ENCODE data around the gene BRDT. TPM values are rescaled to one million over a fixed set of nuclear protein-coding genes. Genes with fewer than 3 reads are reported as not detected.

BRDT gene
- total and polyA plus RNA-seq, 4 donors, result 0.15 TPM; not detected in 3

GRCh38 chr1:92040971-92041370 lies 91.8 kb downstream of the BRDT start:
- no peak for TF ChIP-seq CTCF (IDR thresholded peaks at IDR 0.05; ENCODE audit: control extremely low read depth, extremely low read depth)
- Histone ChIP-seq H3K36me3 (ENCODE audit: control insufficient read depth in 4 of 4, insufficient read depth in 4 of 4, low read length in 4 of 4) (no peaks in the 10 kb centered on the region), H3K4me1 (ENCODE audit: control insufficient read depth in 5 of 5, insufficient read depth in 5 of 5, low read length in 5 of 5) (peaks cover 0 to 8% (median 0%) of the 10 kb centered on the region in 5 donors), H3K9ac (ENCODE audit: insufficient read depth in 1 of 2, low read length in 2 of 2) (no peak overlapping the region), H3K27me3 (ENCODE audit: control insufficient read depth in 3 of 3, insufficient read depth in 3 of 3, low read length in 2 of 3) (no peaks in the 10 kb centered on the region), H3K27ac (ENCODE audit: low read depth in 1 of 2, low read length in 1 of 2) (no peak overlapping the region), H3K9me3 (ENCODE audit: control insufficient read depth in 4 of 4, insufficient read depth in 3 of 4, low read length in 3 of 4) (no peaks in the 10 kb centered on the region), H3K4me3 (no peak overlapping the region)
- DNase-seq (no peak), ATAC-seq (ENCODE audit: insufficient read depth, low FRiP score) (no peak)
- WGBS, 2 donors, result 86 to 100% methylated on average over 1 of the region's 1 CpG

GRCh38 chr1:92043621-92044020 lies 94.4 kb downstream of the BRDT start:
- WGBS, 2 donors, result 89 to 91% methylated on average over 5 of the region's 5 CpGs
- H3K4me1 ChIP-seq (ENCODE audit: control insufficient read depth in 5 of 5, insufficient read depth in 5 of 5, low read length in 5 of 5), result no peaks in the 10 kb centered on the region
- no peak for TF ChIP-seq CTCF (IDR thresholded peaks at IDR 0.05; ENCODE audit: control extremely low read depth, extremely low read depth)
- no peak for ATAC-seq (ENCODE audit: insufficient read depth, low FRiP score)
- H3K9ac ChIP-seq (ENCODE audit: insufficient read depth in 1 of 2, low read length in 2 of 2), result no peak overlapping the region
- H3K27ac ChIP-seq (ENCODE audit: low read depth in 1 of 2, low read length in 1 of 2), result no peak overlapping the region
- H3K4me3 ChIP-seq, result no peak overlapping the region
- H3K36me3 ChIP-seq (ENCODE audit: control insufficient read depth in 4 of 4, insufficient read depth in 4 of 4, low read length in 4 of 4), result no peaks in the 10 kb centered on the region
- no peaks in the 10 kb centered on the region for H3K27me3 ChIP-seq (ENCODE audit: control insufficient read depth in 3 of 3, insufficient read depth in 3 of 3, low read length in 2 of 3)
- DNase-seq, result no peak
- H3K9me3 ChIP-seq (ENCODE audit: control insufficient read depth in 4 of 4, insufficient read depth in 3 of 4, low read length in 3 of 4), result no peaks in the 10 kb centered on the region

- no peak overlapping the region for H3K9ac ChIP-seq (ENCODE audit: insufficient read depth in 1 of 2, low read length in 2 of 2)
- H3K27ac ChIP-seq (ENCODE audit: low read depth in 1 of 2, low read length in 1 of 2), result no peak overlapping the region
- H3K9me3 ChIP-seq (ENCODE audit: control insufficient read depth in 4 of 4, insufficient read depth in 3 of 4, low read length in 3 of 4), result no peaks in the 10 kb centered on the region
- no peaks in the 10 kb centered on the region for H3K27me3 ChIP-seq (ENCODE audit: control insufficient read depth in 3 of 3, insufficient read depth in 3 of 3, low read length in 2 of 3)
- ATAC-seq (ENCODE audit: insufficient read depth, low FRiP score) (no peak), DNase-seq (no peak)
- no peak overlapping the region for H3K4me3 ChIP-seq
- TF ChIP-seq CTCF (IDR thresholded peaks at IDR 0.05; ENCODE audit: control extremely low read depth, extremely low read depth), result no peak
- WGBS, 2 donors, result 89 to 94% methylated on average over 2 of the region's 2 CpGs
- no peaks in the 10 kb centered on the region for H3K36me3 ChIP-seq (ENCODE audit: control insufficient read depth in 4 of 4, insufficient read depth in 4 of 4, low read length in 4 of 4)
- no peaks in the 10 kb centered on the region for H3K4me1 ChIP-seq (ENCODE audit: control insufficient read depth in 5 of 5, insufficient read depth in 5 of 5, low read length in 5 of 5)
These were observed 96.7 kb downstream of the BRDT start for GRCh38 chr1:92045766-92046495.

- no peak for ATAC-seq (ENCODE audit: insufficient read depth, low FRiP score)
- H3K27ac ChIP-seq (ENCODE audit: low read depth in 1 of 2, low read length in 1 of 2), result no peak overlapping the region
- H3K36me3 ChIP-seq (ENCODE audit: control insufficient read depth in 4 of 4, insufficient read depth in 4 of 4, low read length in 4 of 4), result no peaks in the 10 kb centered on the region
- no peak for DNase-seq
- no peak overlapping the region for H3K9ac ChIP-seq (ENCODE audit: insufficient read depth in 1 of 2, low read length in 2 of 2)
- no peaks in the 10 kb centered on the region for H3K9me3 ChIP-seq (ENCODE audit: control insufficient read depth in 4 of 4, insufficient read depth in 3 of 4, low read length in 3 of 4)
- no peak for TF ChIP-seq CTCF (IDR thresholded peaks at IDR 0.05; ENCODE audit: control extremely low read depth, extremely low read depth)
- H3K27me3 ChIP-seq (ENCODE audit: control insufficient read depth in 3 of 3, insufficient read depth in 3 of 3, low read length in 2 of 3), result no peaks in the 10 kb centered on the region
- no peaks in the 10 kb centered on the region for H3K4me1 ChIP-seq (ENCODE audit: control insufficient read depth in 5 of 5, insufficient read depth in 5 of 5, low read length in 5 of 5)
- no peak overlapping the region for H3K4me3 ChIP-seq
These were observed 102.7 kb downstream of the BRDT start for GRCh38 chr1:92051948-92052347.

All from lung (tissue), 12 donors.